HTR-8/SVneo (cell line): ENCODE results near the gene ARNT2.
"Not testable (repeated sequence)": the region's sequence is repeated elsewhere in the genome, so short reads cannot be mapped to it uniquely, and the experiment has no call there.

Experiments
- DNase-seq: peaks from one replicate; pipeline ENCODE4 v3.0.0; 2011; ENCODE audit warnings: low spot score, mixed read lengths; ENCODE audit not compliant: insufficient read length
- FAIRE-seq: peaks from 2 replicates; lab custom pipeline; 2011; peaks lifted over from hg19 to GRCh38; lab: Jason Lieb, UNC

The ARNT2 gene

DNA sequence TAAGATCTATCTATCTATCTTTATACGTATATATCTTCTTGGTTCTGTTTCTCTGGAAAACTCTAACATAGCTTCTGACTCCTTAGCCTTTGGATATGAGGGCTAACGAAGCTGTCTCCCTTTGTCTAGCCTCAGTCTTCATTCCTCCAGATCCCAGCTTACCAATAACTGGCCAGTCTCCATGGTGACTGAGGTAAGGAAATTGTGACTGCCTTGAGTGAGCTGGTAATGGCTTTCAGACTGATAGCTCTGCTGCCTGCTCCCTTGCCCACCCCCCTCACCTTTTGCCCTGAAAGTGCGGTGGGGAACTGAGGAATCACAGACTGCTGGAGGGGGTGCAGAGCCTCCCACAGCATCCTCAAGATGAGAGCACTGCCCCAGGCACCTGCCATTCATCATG lies 225.2 kb downstream of the ARNT2 start:
- DNase-seq (no peak), FAIRE-seq (no peak)

GRCh38 chr15:80630981-80631380 lies 226.8 kb downstream of the ARNT2 start:
- FAIRE-seq (no peak), DNase-seq (no peak)

GRCh38 chr15:80633221-80633620 lies 229.0 kb downstream of the ARNT2 start:
- DNase-seq (no peak), FAIRE-seq (no peak)

GRCh38 chr15:80635953-80636352 lies 231.8 kb downstream of the ARNT2 start:
- no peak for DNase-seq
- FAIRE-seq: no peak

- FAIRE-seq (no peak), DNase-seq (no peak)
These were observed 232.5 kb downstream of the ARNT2 start for GRCh38 chr15:80636675-80637074.

- FAIRE-seq (no peak), DNase-seq (no peak)
These were observed 233.6 kb downstream of the ARNT2 start for GRCh38 chr15:80637747-80638146.

GRCh38 chr15:80638553-80639167 lies 234.5 kb downstream of the ARNT2 start:
- FAIRE-seq: no peak
- DNase-seq: no peak

DNA sequence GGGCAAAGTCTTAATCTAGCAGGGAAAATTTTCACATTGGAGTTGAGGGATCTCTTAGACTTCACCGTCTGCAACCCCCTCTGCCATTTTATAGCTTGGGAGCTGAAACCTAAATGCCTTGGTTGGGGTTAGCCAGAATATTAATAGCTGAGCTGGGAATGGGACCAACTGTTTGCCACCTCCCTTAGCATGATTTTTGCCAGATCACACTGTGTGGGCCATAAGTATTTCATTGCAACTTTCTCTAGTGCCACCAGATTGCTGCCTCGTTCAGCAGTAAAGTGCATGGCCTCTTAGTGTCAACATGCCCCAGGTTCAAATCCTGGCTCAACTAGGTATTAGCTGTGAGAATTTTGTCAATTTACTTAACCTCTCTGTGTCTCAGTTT lies 235.0 kb downstream of the ARNT2 start:
- no peak for FAIRE-seq
- no peak for DNase-seq

- FAIRE-seq: no peak
- DNase-seq: no peak
These were observed 236.4 kb downstream of the ARNT2 start for GRCh38 chr15:80640531-80641121.

DNA sequence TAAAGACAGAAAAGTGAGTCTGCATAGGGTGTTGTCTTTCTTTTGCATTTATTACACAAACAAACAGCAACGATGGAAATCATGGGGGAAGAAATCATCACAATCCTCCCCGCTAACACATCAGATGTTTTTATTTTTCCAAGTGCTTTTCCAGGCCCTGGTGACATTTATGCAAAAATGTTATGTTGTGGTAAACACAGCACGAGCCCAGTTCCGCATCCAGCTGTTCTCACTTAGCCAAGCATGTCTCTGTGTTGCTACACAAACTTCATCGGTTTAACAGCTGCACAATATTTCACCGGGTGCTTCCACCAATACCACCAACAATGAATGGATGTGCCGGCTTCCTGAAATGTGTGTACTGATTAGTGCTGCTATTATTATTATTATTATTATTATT lies 237.2 kb downstream of the ARNT2 start:
- FAIRE-seq: no peak
- no peak for DNase-seq

DNA sequence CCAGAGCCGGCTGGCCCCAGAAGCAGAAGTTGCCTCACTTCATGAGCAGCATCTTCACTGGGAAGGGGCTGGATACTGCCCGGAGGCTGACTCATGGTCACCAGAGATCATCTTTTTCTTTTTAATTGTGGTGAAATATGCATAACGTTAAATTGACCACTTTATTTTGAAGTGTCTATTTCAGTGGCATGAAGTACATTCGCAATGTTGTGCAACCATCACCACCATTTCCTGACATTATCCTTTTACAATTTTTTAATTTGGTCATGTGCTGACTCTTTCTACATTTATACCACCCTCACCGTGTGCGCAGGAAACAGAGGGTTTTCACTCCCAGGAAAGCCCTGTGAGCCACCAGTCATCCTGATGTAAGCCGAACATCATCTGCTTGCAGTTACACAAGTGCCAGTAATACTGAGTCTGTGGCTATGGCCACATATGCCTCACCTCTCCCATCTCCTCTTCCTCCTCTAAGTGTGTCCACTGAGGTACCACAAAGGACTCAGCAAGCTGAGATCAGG lies 239.3 kb downstream of the ARNT2 start:
- FAIRE-seq (no peak), DNase-seq (no peak)

DNA sequence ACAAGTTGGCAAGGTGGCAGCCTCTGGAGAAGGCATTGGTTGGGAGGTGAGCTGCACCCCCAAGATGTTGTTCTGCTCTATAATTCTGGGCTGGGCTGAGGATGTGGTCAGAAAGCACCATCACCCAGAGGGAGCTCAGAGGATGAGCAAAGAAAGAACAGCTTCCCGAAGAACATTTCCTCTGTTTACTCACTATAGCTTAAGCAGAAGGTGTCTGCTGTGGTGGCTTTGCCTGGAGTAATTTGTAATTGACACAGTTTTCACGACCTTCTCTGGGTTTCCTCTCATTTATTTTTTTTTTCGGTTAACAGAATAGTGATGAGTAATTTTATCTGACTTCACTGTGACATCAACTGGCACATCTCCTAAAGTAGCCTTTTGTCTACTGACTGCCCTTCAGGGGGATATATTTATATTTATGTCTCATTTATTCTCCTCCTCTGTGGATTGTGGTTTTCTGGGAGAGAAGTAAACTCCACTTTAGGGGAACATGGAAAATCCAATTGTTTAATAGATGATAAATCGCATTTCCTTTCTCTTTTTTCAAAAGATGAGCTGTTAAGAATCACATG lies 241.4 kb downstream of the ARNT2 start:
- FAIRE-seq (no peak), DNase-seq (no peak)

- not testable (repeated sequence) for FAIRE-seq, DNase-seq
These were observed 243.2 kb downstream of the ARNT2 start for GRCh38 chr15:80647424-80647823.
